Endothelial cell of umbilical vein (primary cell): ENCODE measurements around the gene SERINC2. TPM values are rescaled to one million over a fixed set of nuclear protein-coding genes. Genes with fewer than 3 reads are reported as not detected.

Experiments
- BruUV-seq: library from RNA; stranded (reverse); fragments of 400-500 nt; replicated peaks from 2 replicates; lab custom pipeline; 2021; lab: Mats Ljungman, UMichigan
- CTCF ChIA-PET: fragments of 300-600, 350-600 bp; sonication (Branson Sonifier 250); formaldehyde crosslinking; loops from one replicate; lab custom pipeline; 2021; ENCODE audit warnings: antibody characterized with exemption, inconsistent platforms; lab: Charles Lee
- POLR2A ChIA-PET: fragments of 300-600, 350-600 bp; sonication (Branson Sonifier 250); formaldehyde crosslinking; loops from one replicate; lab custom pipeline; 2021; ENCODE audit warnings: antibody characterized with exemption, inconsistent platforms; lab: Charles Lee
- DNase-seq: peaks from one replicate; pipeline ENCODE4 v3.0.0-alpha.2; 2011; ENCODE audit warnings: low read depth, low spot score
- FAIRE-seq: peaks from 2 replicates; lab custom pipeline; 2011; peaks lifted over from hg19 to GRCh38; lab: Jason Lieb, UNC
- H2AFZ ChIP-seq: 2 replicates; pipeline ENCODE4 v1.6.0; 2012; ENCODE audit warnings: low read depth, low read length, control low read depth, inconsistent platforms
- H3K27ac ChIP-seq: 2 replicates; pipeline ENCODE4 v1.5.1; 2011; ENCODE audit warnings: low read depth, mild to moderate bottlenecking, control low read depth, low read length, moderate library complexity; ENCODE audit not compliant: insufficient read depth
- H3K27me3 ChIP-seq, 2 experiments: 2 replicates each; pipeline versions ENCODE4 v1.6.0 to v1.6.1; 2011; ENCODE audit warnings: low read length in 2 of 2, mixed read lengths in 1 of 2; ENCODE audit not compliant: control insufficient read depth in 2 of 2, insufficient read depth in 2 of 2
- H3K36me3 ChIP-seq, 2 experiments: 2 replicates in 1 of 2; 3 replicates in 1 of 2; pipeline ENCODE4 v1.5.1; 2011; ENCODE audit warnings: low read length in 2 of 2, mild to moderate bottlenecking in 1 of 2, moderate library complexity in 1 of 2; ENCODE audit not compliant: control insufficient read depth in 2 of 2, insufficient read depth in 2 of 2; ENCODE audit errors: extremely low read depth in 1 of 2
- H3K4me1 ChIP-seq: 3 replicates; pipeline ENCODE4 v1.5.1; 2011; ENCODE audit warnings: mild to moderate bottlenecking, low read length; ENCODE audit not compliant: control insufficient read depth, insufficient read depth; ENCODE audit errors: extremely low read depth
- H3K4me2 ChIP-seq: 2 replicates; pipeline ENCODE4 v1.6.1; 2011; ENCODE audit warnings: low read length, control low read depth, mixed read lengths; ENCODE audit not compliant: insufficient read depth
- H3K4me3 ChIP-seq, 3 experiments: fragments of 200-600 bp in 1 of 3; sonication (generic), shearing (Covaris generic) in 1 of 3; replicated peaks in 1 of 3; 2 replicates each; pipeline ENCODE4 v1.5.1; 2011 to 2016; ENCODE audit warnings: control low read depth in 3 of 3, low read length in 3 of 3, mild to moderate bottlenecking in 2 of 3, inconsistent platforms in 1 of 3, low read depth in 1 of 3, moderate library complexity in 1 of 3; ENCODE audit not compliant: insufficient read depth in 1 of 3
- H3K79me2 ChIP-seq: 2 replicates; pipeline ENCODE4 v1.6.0; 2012; ENCODE audit warnings: low read length, inconsistent platforms; ENCODE audit not compliant: control insufficient read depth, insufficient read depth
- H3K9ac ChIP-seq: replicated peaks from 2 replicates; pipeline ENCODE3; 2011; ENCODE audit warnings: low read length, control low read depth; ENCODE audit not compliant: insufficient read depth; ENCODE audit errors: extremely low read depth
- H3K9me1 ChIP-seq: replicated peaks from 3 replicates; pipeline ENCODE4 v1.6.0; 2011; ENCODE audit warnings: mild to moderate bottlenecking, low read length; ENCODE audit not compliant: control insufficient read depth, insufficient read depth; ENCODE audit errors: extremely low read depth
- H3K9me3 ChIP-seq: replicated peaks from 2 replicates; pipeline ENCODE4 v1.5.1; 2012; ENCODE audit warnings: low read length, inconsistent platforms; ENCODE audit not compliant: control insufficient read depth, insufficient read depth
- H4K20me1 ChIP-seq: replicated peaks from 2 replicates; pipeline ENCODE3; 2011; ENCODE audit warnings: mild to moderate bottlenecking, low read length; ENCODE audit not compliant: control insufficient read depth, insufficient read depth; ENCODE audit errors: extremely low read depth
- CTCF ChIP-seq, 2 donors: IDR thresholded peaks; 1 replicate in 1 of 2; 2 replicates in 1 of 2; pipeline ENCODE4 v1.5.1; 2011; ENCODE audit warnings: low read length in 2 of 2, mild to moderate bottlenecking in 2 of 2, moderate library complexity in 2 of 2, control low read depth in 1 of 2, inconsistent platforms in 1 of 2, low read depth in 1 of 2; ENCODE audit not compliant: insufficient read depth in 1 of 2; ENCODE audit errors: extremely low read depth in 1 of 2
- EZH2 ChIP-seq: IDR thresholded peaks from 2 replicates; pipeline ENCODE4 v1.6.1; 2012; ENCODE audit warnings: borderline replicate concordance, low read depth, mild to moderate bottlenecking, moderate library complexity, low read length, inconsistent platforms; ENCODE audit not compliant: severe bottlenecking
- FOS ChIP-seq: IDR thresholded peaks from 2 replicates; pipeline ENCODE4 v1.6.1; 2011; ENCODE audit warnings: mild to moderate bottlenecking, low read length, moderate library complexity, borderline replicate concordance; ENCODE audit not compliant: insufficient read depth
- GATA2 ChIP-seq: IDR thresholded peaks from 2 replicates; pipeline ENCODE4 v1.7.0; 2011; ENCODE audit warnings: low read depth, mild to moderate bottlenecking, moderate library complexity, mixed read lengths, low read length; ENCODE audit not compliant: insufficient read length, insufficient read depth
- JUN ChIP-seq: IDR thresholded peaks from 2 replicates; pipeline ENCODE4 v1.6.1; 2011; ENCODE audit warnings: borderline replicate concordance, low read depth; ENCODE audit not compliant: insufficient read length, insufficient read depth
- MAX ChIP-seq: IDR thresholded peaks from 2 replicates; pipeline ENCODE4 v1.6.1; 2011; ENCODE audit not compliant: insufficient read depth, insufficient read length
- MYC ChIP-seq: IDR thresholded peaks from one replicate; pipeline ENCODE4 v1.6.1; 2011; ENCODE audit warnings: mild to moderate bottlenecking, low read depth, low read length
- POLR2A ChIP-seq: IDR thresholded peaks from 2 replicates; pipeline ENCODE4 v1.6.1; 2012; ENCODE audit warnings: low read depth, mild to moderate bottlenecking, control low read depth, low read length
- POLR2AphosphoS5 ChIP-seq: IDR thresholded peaks from 2 replicates; pipeline ENCODE4 v1.6.1; 2012; ENCODE audit warnings: low read depth, mild to moderate bottlenecking, control low read depth, low read length, moderate library complexity; ENCODE audit not compliant: insufficient read depth
- dilution Hi-C: fragments of 300-500 bp; cut with MboI; formaldehyde crosslinking; loops from one replicate; pipeline ENCODE4 v1.15.0; 2019; ENCODE audit warnings: low sequenced_read_pairs; ENCODE audit not compliant: extremely low pct_ligation_motif_present
- intact Hi-C: fragments of 100-400 bp; cut with micrococcal nuclease; formaldehyde crosslinking; loops from one replicate; pipeline ENCODE4 v1.10.0; 2022
- polyA plus RNA-seq, 4 experiments: library from polyadenylated mRNA; depleted of rRNA in 3 of 4; stranded (reverse) in 3 of 4; unstranded in 1 of 4; fragments of >200 nt; gene quantifications; 2 replicates each; pipeline versions ENCODE4 v1.2.1 to v1.2.3, GENCODE V29; 2011 to 2012; ENCODE audit warnings: missing spikeins in 1 of 4
- total RNA-seq: library from RNA; stranded (reverse); gene quantifications from 2 replicates; pipeline ENCODE4 v1.2.3, GENCODE V29; 2021

SERINC2 gene
- total and polyA plus RNA-seq, 2 donors (not counting 3 experiments of a cell fraction or from before 2014, with no cell fraction given) = 19.4 to 34.6 TPM

- no peak for FAIRE-seq
- dilution Hi-C loops = no loop called here
These were observed 46.2 kb upstream of the SERINC2 start for GRCh38 chr1:31366796-31367195.

GRCh38 chr1:31368611-31369107 lies 44.4 kb upstream of the SERINC2 start:
- H3K36me3 ChIP-seq = peaks cover 0 to 12% of the 10 kb centered on the region in 2 experiments
- no peaks in the 10 kb centered on the region for H3K79me2 ChIP-seq
- intact Hi-C loops (no loop called here), dilution Hi-C loops (no loop called here)
- peaks cover 4% of the 10 kb centered on the region for H3K4me1 ChIP-seq
- no peak overlapping the region for H2AFZ ChIP-seq
- H3K9me1 ChIP-seq = no peaks in the 10 kb centered on the region
- no TSS peak for BruUV-seq
- TF ChIP-seq EZH2 = no peak
- no peak for TF ChIP-seq JUN
- TF ChIP-seq FOS = no peak
- TF ChIP-seq POLR2A = no peak
- no peak for TF ChIP-seq GATA2
- no peak for TF ChIP-seq POLR2AphosphoS5
- TF ChIP-seq CTCF (IDR thresholded peaks at IDR 0.05; ENCODE audit: extremely low read depth in 1 of 2, insufficient read depth in 1 of 2, low read depth in 1 of 2, low read length in 2 of 2) = no peak
- no peak for TF ChIP-seq MYC
- no peak for TF ChIP-seq MAX
- DNase-seq = no peak
- H4K20me1 ChIP-seq = no peaks in the 10 kb centered on the region
- no peaks in the 10 kb centered on the region for H3K27me3 ChIP-seq
- no peaks in the 10 kb centered on the region for H3K9me3 ChIP-seq
- CTCF ChIA-PET = interaction anchor here (1.4 to 2.3 kb wide), 2 partner anchors 26 to 181 kb away, joined by 3 to 8 read pairs; no protein-coding TSS in a partner anchor
- no peak for FAIRE-seq
- H3K9ac ChIP-seq = no peak overlapping the region
- POLR2A ChIA-PET = no interaction called here
- H3K4me3 ChIP-seq = no peak overlapping the region
- H3K4me2 ChIP-seq = no peak overlapping the region
- H3K27ac ChIP-seq = no peak overlapping the region

More at GRCh38 chr1:31366796-31367195, 46.2 kb upstream of the SERINC2 start:
- Histone ChIP-seq H3K27ac (no peak overlapping the region), H3K27me3 (no peaks in the 10 kb centered on the region), H2AFZ (no peak overlapping the region), H4K20me1 (no peaks in the 10 kb centered on the region), H3K36me3 (peaks cover 0 to 12% of the 10 kb centered on the region in 2 experiments), H3K4me3 (no peak overlapping the region), H3K9me3 (no peaks in the 10 kb centered on the region), H3K79me2 (no peaks in the 10 kb centered on the region), H3K9me1 (no peaks in the 10 kb centered on the region), H3K9ac (no peak overlapping the region), H3K4me1 (no peaks in the 10 kb centered on the region), H3K4me2 (no peak overlapping the region)
- intact Hi-C loops = no loop called here
- POLR2A ChIA-PET = no interaction called here
- no TSS peak for BruUV-seq
- no peak for DNase-seq
- CTCF ChIA-PET = no interaction called here
- TF ChIP-seq FOS (no peak), MAX (no peak), GATA2 (no peak), MYC (no peak), JUN (no peak)
